ENCODE results near the gene SPRY4. TPM values are rescaled to one million over a fixed set of nuclear protein-coding genes. Genes with fewer than 3 reads are reported as not detected.

SPRY4 gene
- total and polyA plus RNA-seq, 4 donors, result 16.7 to 33.9 (median 23.2) TPM

GRCh38 chr5:142360051-142360498, 35.3 kb upstream of the SPRY4 start:
- no peak for DNase-seq
- H3K27ac ChIP-seq (ENCODE audit: low read depth in 1 of 2, low read length in 1 of 2), result no peak overlapping the region
- peaks cover 2 to 25% (median 11%) of the 10 kb centered on the region in 5 donors for H3K4me1 ChIP-seq (ENCODE audit: control insufficient read depth in 5 of 5, insufficient read depth in 5 of 5, low read length in 5 of 5)
- no peaks in the 10 kb centered on the region for H3K36me3 ChIP-seq (ENCODE audit: control insufficient read depth in 4 of 4, insufficient read depth in 4 of 4, low read length in 4 of 4)
- no peak overlapping the region for H3K9ac ChIP-seq (ENCODE audit: insufficient read depth in 1 of 2, low read length in 2 of 2)
- no peak for TF ChIP-seq CTCF (IDR thresholded peaks at IDR 0.05; ENCODE audit: control extremely low read depth, extremely low read depth)
- H3K27me3 ChIP-seq (ENCODE audit: control insufficient read depth in 3 of 3, insufficient read depth in 3 of 3, low read length in 2 of 3), result no peaks in the 10 kb centered on the region
- ATAC-seq (ENCODE audit: insufficient read depth, low FRiP score), result no peak
- H3K9me3 ChIP-seq (ENCODE audit: control insufficient read depth in 4 of 4, insufficient read depth in 3 of 4, low read length in 3 of 4), result peaks cover 0 to 2% (median 0%) of the 10 kb centered on the region in 4 donors
- H3K4me3 ChIP-seq, result no peak overlapping the region
- WGBS, 2 donors, result 81 to 82% methylated on average over 1 of the region's 1 CpG

GRCh38 chr5:142358648-142359047, 33.8 kb upstream of the SPRY4 start:
- H3K36me3 ChIP-seq (ENCODE audit: control insufficient read depth in 4 of 4, insufficient read depth in 4 of 4, low read length in 4 of 4), result no peaks in the 10 kb centered on the region
- peaks cover 2 to 25% (median 11%) of the 10 kb centered on the region in 5 donors for H3K4me1 ChIP-seq (ENCODE audit: control insufficient read depth in 5 of 5, insufficient read depth in 5 of 5, low read length in 5 of 5)
- H3K9me3 ChIP-seq (ENCODE audit: control insufficient read depth in 4 of 4, insufficient read depth in 3 of 4, low read length in 3 of 4), result peaks cover 0 to 2% (median 0%) of the 10 kb centered on the region in 4 donors
- ATAC-seq (ENCODE audit: insufficient read depth, low FRiP score) (no peak), DNase-seq (no peak)
- H3K27ac ChIP-seq (ENCODE audit: low read depth in 1 of 2, low read length in 1 of 2), result peak overlapping the region in 1 of 2 donors; percentile 99
- 90 to 94% methylated on average over 5 of the region's 5 CpGs for WGBS, 2 donors
- TF ChIP-seq CTCF (IDR thresholded peaks at IDR 0.05; ENCODE audit: control extremely low read depth, extremely low read depth), result no peak
- H3K4me3 ChIP-seq, result no peak overlapping the region
- no peak overlapping the region for H3K9ac ChIP-seq (ENCODE audit: insufficient read depth in 1 of 2, low read length in 2 of 2)
- no peaks in the 10 kb centered on the region for H3K27me3 ChIP-seq (ENCODE audit: control insufficient read depth in 3 of 3, insufficient read depth in 3 of 3, low read length in 2 of 3)

GRCh38 chr5:142358121-142358520, 33.3 kb upstream of the SPRY4 start:
- 77 to 78% methylated on average over 5 of the region's 5 CpGs for WGBS, 2 donors
- no peak overlapping the region for H3K4me3 ChIP-seq
- ATAC-seq (ENCODE audit: insufficient read depth, low FRiP score) (no peak), DNase-seq (no peak)
- H3K27ac ChIP-seq (ENCODE audit: low read depth in 1 of 2, low read length in 1 of 2), result peak overlapping the region; percentile 91 to 99
- peak overlapping the region in 1 of 2 donors; percentile 98 for H3K9ac ChIP-seq (ENCODE audit: insufficient read depth in 1 of 2, low read length in 2 of 2)
- peaks cover 2 to 24% (median 11%) of the 10 kb centered on the region in 5 donors for H3K4me1 ChIP-seq (ENCODE audit: control insufficient read depth in 5 of 5, insufficient read depth in 5 of 5, low read length in 5 of 5)
- no peak for TF ChIP-seq CTCF (IDR thresholded peaks at IDR 0.05; ENCODE audit: control extremely low read depth, extremely low read depth)
- no peaks in the 10 kb centered on the region for H3K36me3 ChIP-seq (ENCODE audit: control insufficient read depth in 4 of 4, insufficient read depth in 4 of 4, low read length in 4 of 4)
- H3K9me3 ChIP-seq (ENCODE audit: control insufficient read depth in 4 of 4, insufficient read depth in 3 of 4, low read length in 3 of 4), result peaks cover 0 to 2% (median 0%) of the 10 kb centered on the region in 4 donors
- H3K27me3 ChIP-seq (ENCODE audit: control insufficient read depth in 3 of 3, insufficient read depth in 3 of 3, low read length in 2 of 3), result no peaks in the 10 kb centered on the region
